Pons (tissue), 1 donor: ENCODE data around the gene PROSER1.
"Not testable (repeated sequence)": the region's sequence is repeated elsewhere in the genome, so short reads cannot be mapped to it uniquely, and the experiment has no call there.

Experiments used
- DNase-seq: peaks from one replicate; pipeline ENCODE4 v3.0.0-alpha.2; 2016; ENCODE audit warnings: low spot score

PROSER1 gene

DNA sequence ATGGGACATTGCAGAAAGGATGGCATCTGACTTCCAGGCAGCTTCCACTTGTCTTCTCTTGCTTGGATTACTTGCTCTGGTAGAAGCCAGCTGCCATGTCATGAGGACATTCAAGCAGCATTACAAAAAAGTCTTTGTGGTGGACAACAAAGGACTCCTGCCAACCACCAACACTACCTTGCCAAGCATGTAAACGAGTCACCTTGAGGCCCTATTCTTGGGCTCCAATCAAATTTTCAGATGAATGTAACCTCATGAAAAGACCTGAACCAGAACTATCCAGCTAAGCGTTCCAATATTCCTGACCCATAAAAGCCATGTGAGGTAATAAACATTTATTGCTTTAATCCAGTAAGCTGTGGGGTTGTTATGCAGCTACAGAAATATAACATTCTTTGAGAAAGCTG is 12.5 kb downstream of the PROSER1 start:
- no peak for DNase-seq

DNA sequence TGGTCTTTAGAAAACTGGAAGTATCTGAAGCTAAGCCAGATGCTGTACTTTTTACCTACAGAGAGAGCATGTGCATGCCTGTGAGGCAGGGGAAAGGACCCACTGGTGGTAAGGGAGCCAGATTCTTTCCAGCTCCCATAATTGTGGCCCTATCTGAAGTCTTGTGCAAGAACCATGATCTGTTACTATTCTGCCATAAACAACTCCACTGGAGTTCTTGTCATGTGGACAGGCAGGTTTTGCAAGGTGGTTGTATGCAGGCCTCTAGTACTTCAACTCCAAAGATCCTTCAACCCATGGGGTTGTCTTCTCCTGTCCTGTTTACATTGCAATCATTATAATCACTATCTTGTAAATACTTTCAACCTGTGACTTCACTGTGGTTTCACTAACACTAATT is 14.1 kb downstream of the PROSER1 start:
- DNase-seq = no peak

DNA sequence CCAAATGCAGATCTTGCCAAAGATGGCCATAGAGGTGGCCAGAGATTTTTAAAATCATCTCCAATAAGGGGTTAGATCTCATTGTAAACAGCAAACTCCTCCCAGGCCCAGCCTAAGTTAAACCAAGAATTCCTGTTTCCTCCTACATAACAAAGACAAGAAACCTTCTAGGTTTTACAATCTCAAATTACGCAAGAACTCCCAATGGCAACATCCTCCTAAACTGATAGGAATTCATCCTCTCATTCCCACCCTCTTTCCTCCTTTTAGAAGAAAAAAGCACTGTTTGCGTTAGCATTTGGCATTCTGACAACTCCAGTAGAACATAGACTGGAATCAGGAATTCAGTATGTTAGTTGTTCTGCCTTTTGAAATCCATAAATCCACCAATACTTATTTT is 14.6 kb downstream of the PROSER1 start:
- DNase-seq = no peak

DNA sequence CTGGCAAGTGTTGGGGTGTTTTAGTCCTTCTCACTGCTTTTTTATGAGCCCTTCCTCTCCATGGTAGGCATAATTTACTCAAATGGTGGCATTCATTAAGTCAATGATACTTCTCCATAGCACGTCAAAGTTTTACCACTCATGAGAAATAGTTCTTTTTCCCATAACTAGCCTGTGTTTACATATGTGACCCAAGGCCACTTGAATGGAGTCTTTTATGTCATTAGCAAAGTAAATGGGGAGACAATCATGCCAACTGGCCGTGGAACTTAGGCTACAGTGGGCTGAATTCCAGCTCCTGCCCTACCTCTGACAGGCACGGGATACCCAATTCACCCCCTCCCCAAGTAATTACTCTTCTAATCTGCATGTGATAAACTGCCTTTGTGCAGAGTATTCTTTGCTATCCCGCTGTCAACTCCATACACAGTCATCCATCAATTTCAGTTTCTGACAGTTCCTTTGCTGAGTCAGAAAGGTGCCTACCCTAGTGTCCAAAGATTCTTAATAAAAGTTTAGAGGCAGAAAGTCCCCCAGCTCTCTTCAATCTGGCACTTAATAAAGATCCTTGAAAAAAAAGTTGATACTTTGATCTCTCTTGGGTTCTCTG is 16.9 kb downstream of the PROSER1 start:
- DNase-seq = no peak

DNA sequence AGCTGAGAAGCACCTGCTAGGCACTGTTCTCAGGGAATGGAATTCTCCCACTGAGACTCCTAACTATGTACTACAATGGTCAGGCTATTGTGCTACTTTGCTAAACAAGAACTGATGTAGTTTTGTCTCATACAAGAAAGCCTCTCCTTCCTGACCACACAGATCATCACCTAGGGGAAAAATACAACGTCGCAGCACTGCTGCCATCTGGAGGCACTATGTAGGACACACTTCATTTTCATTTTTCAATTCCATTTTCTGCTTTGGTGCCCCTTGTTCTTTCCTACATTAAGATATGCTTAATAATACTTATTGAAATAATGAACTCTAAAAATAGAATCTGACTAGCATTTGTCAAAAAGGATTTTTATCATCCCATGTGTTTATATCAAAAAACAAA is 21.1 kb downstream of the PROSER1 start:
- peak; percentile 58 for DNase-seq

DNA sequence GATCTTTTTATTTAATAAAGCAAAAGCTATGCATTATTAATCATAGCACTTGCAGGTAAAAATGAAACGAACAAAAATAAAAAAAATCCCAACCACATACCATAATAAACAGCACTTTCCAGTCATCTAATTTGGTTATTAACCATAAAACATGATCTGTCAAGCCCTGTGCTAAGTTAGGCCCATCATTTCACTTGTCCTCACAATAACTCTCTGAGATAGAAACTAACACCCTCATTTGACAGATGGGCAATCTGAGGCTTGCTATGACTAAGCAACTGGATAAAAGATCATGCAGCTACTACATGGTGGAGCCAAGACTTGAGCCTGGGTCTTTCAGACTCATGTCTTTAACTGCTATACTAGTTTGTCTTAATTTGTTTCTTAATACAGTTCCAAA is 21.8 kb downstream of the PROSER1 start:
- no peak for DNase-seq

DNA sequence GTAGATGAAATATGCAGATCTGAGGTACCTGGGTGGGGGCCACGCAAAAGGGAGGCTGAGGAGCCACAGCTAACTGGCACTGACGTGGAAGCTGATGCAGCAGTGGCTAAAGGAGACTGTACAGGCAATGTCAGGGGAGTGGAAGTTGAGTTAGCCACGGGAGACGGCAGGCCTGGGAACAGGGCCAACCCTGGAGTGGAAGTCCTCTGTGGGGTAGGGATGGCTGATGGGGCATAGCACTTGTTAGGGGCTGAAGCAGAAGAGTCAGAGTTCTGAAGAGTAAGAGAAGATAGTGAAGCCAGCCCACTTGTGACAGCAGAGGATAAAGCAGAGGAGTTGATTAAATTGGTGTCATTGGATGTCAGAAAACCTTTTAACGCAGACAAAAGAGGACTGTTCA is 24.4 kb downstream of the PROSER1 start:
- DNase-seq = no peak

DNA sequence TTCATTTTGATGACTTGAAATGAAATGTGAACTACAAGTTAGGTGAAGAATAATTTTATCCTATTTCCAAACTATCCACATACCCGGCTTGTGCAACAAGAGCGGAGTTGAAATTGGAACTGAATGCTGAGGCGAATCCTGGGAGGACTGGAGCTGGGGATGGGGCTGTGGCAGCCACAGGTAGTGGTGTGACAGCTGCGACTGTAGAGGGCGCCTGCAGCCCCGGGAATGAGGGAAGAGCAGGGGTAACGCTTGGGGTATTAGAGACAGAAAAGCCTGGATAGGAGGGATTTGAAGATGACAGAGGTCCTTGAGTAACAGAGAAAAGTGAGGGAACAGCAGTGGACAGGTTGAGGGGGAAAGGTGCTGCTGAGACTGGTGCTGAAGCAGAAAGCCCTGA is 25.3 kb downstream of the PROSER1 start:
- DNase-seq = no peak

DNA sequence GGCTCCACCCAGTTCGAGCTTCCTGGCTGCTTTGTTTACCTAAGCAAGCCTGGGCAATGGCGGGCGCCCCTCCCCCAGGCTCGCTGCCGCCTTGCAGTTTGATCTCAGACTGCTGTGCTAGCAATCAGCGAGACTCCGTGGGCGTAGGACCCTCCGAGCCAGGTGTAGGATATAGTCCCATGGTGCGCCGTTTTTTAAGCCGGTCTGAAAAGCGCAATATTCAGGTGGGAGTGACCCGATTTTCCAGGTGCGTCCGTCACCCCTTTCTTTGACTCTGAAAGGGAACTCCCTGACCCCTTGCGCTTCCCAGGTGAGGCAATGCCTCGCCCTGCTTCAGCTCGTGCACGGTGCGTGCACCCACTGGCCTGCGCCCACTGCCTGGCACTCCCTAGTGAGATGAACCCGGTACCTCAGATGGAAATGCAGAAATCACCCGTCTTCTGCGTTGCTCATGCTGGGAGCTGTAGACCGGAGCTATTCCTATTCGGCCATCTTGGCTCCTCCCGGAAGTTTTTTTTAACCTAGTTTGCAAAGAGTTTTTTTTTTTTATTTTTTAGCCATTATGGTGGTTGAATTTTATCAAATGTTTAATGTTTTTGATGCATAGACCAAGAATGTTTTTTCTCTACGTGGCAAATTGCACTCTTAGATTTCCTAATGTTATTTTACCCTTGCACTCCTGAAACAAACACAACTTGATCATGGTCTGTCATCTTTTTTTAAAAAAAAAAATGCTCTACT is 31.3 kb downstream of the PROSER1 start:
- DNase-seq = not testable (repeated sequence)

DNA sequence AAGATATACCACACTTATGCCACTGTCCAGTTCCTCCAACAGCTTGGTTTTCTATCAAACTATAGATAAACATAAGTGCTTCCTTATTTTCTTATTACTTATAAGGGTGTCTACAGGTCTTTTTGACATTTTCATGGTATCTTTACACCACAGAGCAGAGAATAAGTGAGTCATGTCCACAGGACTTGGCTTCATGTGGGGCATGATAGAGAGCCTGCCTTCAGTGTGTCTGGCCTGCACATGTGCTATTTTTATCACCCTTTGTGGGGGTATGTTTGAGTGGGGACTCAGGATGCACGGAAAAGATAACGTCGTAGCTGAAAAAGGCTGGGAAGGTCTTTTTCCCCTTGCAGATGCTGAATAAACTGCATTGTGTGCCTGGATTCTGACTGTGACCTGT is 39.1 kb downstream of the PROSER1 start:
- no peak for DNase-seq

DNA sequence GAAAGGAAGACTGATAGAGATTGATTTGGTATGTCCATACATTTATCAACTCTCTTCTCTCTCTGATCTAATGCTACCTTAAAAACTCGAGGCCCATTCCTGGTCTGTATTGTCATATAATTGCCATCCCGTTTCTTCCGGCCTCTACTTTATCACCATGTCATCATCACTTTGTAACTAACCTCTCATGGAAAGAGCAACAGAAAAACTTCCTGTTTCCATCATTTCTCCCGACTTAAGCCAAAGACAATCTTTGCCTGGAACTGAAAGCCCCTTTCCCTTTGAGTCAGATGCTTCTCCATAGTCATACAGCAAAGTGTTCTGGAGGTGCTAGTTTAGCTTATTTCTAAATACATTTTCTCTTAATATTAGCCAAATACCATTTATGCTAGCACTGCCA is 44.5 kb downstream of the PROSER1 start:
- DNase-seq = no peak

DNA sequence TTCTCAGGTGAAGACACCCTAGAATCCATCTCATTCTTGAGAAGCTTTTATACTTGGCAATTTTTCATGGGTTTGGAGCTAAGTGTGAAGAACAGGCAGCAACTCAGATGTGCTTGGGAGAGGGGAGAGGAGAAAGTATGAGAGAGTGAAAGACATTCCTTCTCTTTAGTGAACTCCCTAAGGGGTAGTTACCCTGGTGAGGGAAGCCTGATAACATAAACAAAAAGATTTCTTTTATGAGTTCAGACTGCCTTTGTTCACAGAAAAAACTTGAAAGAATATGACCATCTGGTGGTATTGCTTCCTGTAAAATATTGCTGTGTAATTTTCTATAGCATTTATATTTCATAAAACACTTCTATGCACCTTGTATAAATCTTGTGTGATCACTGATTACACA is 47.2 kb downstream of the PROSER1 start, which contains the start of gene STOML3:
Gene STOML3 (minus strand): TSS at position 139 of the 400 bp plus-strand sequence. CDS start 110 bp downstream, at position 29.
- DNase-seq = no peak

DNA sequence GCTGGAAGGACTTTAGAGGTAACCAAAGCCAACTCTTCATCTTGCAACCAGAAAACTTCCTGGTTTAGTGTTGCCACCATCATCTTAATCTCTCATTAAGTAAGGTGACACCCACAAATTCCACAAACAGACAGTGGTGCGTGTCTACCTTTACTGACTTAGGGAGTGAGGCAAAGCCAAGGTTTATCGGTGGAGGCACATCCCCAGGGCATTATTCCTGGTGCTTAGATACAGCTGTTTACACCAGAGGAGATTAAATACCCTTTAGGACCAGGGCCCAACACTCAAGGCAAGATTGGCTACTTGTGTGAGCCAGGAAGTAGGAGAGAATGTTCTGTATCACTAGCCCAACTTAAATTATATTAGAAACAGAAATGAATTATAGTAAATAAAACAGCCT is 56.8 kb downstream of the PROSER1 start:
- DNase-seq = no peak

DNA sequence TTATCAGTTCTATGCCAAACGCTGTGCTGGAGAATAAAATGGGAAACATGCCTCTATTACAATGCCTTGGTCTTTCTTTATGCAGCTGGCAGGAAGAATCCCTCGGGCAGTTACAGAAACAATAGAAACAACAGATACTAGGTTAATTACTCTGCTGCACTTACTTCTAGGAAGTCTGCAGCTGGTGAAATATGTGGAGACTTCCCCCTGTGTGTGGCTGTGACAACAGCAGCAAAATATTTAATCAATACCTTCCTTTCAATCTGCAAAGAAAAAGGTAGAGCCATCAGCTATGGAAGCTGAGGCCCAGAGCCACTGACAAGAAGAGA is 57.2 kb downstream of the PROSER1 start:
- DNase-seq = peak; percentile 4

DNA sequence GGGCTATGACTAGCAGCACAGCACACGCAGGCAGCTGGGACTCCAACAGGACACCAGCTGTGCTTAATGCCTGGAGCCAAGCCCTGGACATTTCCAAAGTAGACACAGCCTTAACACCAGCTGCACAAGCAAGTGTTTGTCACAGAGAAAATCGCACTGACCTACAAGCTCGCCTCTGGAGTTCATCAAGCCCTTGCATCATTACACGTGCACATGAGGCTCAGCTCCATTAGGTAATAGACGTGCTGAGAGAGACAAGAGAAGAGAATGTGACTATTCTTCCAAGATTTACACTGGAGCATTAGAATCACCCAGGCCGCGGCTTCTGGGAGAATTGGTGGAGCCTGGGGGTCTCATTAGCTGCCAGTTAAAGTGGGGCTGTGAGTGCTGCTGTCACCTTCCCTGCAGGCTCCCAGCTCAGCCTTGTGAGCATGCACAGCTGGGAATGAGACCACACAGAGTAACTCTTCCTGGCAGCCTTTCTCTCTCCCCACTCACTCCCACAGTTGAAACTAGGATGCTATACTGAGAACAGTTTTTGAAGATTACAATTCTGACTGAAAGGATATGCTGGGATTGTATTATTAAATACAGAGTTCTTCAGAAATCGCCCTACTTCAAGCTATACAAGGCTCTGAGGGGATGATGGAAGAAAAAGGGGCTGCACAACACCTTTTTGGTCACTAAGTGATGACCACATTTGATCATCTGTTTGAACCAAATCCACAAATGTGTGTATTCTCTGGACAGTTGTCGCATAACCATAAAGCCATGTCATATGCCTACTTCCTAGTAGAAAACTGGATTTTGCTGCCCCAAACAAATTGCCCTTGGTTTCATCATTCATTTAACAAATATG is 57.8 kb downstream of the PROSER1 start:
- peak; percentile 38 for DNase-seq

DNA sequence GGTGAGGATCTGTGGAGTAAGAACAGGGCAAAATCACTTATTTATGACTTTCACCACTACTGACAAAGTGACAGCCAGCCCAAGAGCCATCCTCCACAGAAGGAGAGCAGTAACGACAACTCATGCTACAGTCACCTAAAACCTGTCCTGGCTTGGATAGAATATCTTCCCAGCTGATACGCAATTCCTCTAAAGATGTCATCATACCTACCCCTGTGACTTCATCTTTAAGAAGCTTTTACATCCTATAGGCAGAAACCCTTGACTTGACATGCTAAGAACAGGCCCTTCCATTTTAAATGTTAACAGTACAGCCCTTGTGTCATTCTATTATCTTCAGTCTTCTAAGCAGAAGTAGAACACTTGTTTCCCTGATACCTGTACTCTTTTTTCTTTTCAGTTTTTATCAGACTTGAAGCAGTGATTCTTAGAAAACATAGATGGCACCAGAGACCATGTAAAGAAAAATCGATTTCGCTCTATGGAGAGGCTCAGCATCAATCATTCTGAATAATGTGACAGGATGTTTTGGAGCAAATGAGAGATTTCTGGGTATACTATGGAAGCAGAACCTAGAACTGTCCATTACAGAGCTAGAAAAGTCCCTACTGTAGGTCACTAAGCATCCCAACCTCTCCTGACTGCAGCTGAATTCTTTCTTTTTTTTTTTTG is 67.4 kb downstream of the PROSER1 start:
- DNase-seq = no peak

DNA sequence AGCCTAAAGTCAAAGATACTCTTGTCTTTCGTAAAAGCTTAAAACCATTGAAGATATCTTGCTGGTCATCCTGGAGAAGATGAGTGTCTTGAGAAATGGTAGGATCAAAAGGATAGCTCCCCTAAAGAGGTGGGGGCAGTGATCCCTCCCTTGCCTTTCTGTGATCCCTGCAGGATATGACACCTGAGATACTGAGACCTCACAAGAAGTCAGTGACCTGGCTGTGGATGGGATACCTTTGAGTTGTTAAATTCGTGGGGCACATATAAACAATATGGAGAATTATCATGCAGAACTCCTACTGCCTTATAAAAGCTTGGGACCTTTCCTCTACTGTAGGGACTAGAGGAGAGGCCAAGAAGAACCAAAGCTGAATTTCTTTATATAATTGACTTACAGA is 68.7 kb downstream of the PROSER1 start:
- no peak for DNase-seq

DNA sequence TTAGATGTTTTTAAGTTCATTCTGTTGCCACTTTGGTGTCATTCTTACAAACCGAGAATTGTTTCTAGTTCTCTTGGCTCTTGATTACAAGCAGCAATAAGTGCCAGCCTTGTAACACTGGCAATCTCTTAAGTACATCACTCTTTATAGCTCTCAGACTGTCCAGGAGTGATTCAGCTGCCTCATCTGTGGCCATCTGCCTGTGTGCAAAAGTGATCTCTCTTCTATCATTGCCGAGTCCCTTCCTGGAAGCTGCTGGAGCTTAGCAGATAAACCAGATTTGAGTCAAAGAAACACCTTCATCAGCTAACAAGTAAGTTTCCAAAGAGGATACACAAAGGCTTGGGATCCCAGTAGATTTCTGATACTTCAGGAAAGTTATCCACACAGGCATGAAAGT is 70.4 kb downstream of the PROSER1 start:
- DNase-seq = no peak

DNA sequence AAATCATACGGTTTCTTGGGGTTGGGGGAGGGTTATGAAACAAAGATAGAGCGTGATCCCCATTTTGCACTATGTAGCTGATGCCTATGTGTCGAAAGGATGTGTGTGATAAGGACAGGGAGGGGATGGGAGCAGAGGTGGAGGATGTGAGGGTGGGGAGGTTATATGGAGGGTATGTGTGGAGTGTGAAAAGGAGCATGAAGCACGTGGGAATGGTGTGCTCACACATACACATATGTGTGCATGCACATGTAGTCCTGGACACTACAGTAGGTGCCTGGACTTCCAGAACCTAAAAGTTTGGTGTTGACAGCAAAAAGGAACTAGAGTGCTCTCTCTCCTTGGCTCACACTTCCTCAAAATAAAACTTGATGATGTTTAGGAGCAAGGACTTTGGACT is 72.6 kb downstream of the PROSER1 start:
- no peak for DNase-seq

DNA sequence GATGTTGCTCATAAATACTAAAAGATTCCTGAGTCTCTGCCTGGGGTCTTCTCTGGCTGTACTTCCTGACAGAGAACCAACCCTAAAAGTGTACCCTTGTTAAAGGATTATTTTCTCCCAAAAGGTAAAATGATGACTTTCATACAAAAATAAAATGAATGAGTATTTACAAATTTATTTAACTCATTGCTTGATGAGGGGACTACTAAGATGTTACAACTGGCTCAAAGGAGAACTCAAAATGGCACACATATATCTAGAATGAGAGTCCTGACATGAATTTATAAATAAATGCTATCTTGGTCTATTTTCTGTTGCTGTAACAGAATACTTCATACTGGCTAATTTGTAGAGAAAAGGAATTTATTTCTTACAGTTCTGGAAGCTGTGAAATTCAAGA is 77.7 kb downstream of the PROSER1 start:
- DNase-seq = no peak
